Neural cell (in vitro differentiated cells): ENCODE data around the gene DENND2A.

Experiments
- CTCF ChIP-seq: fragments of 450-650 bp; IDR thresholded peaks from 2 replicates; pipeline ENCODE4 v1.5.1; 2014; ENCODE audit warnings: antibody characterized with exemption, mild to moderate bottlenecking, moderate library complexity; ENCODE audit not compliant: poor library complexity, severe bottlenecking
- MXI1 ChIP-seq: fragments of 450-650 bp; conservative IDR thresholded peaks from 2 replicates; pipeline ENCODE4 v1.6.1; 2014; ENCODE audit warnings: antibody characterized with exemption, mild to moderate bottlenecking; ENCODE audit not compliant: poor library complexity, severe bottlenecking
- POLR2AphosphoS5 ChIP-seq: IDR thresholded peaks from 2 replicates; pipeline ENCODE4 v1.6.1; 2012
- REST ChIP-seq: IDR thresholded peaks from 2 replicates; pipeline ENCODE4 v1.6.1; 2012; ENCODE audit warnings: borderline replicate concordance
- TAF1 ChIP-seq: IDR thresholded peaks from 2 replicates; pipeline ENCODE4 v1.6.1; 2012; ENCODE audit warnings: low read depth

GRCh38 chr7:140519007-140519399 is 121.6 kb downstream of the DENND2A start:
- TF ChIP-seq CTCF: no peak
- no peak for TF ChIP-seq MXI1
- no peak for TF ChIP-seq POLR2AphosphoS5
- TF ChIP-seq REST: no peak
- no peak for TF ChIP-seq TAF1
